MCF 10A (cell line): ENCODE results near the gene AHCYL2. TPM values are rescaled to one million over a fixed set of nuclear protein-coding genes. Genes with fewer than 3 reads are reported as not detected.

Experiments
- BruUV-seq: library from RNA; stranded (reverse); fragments of 400-500 nt; replicated peaks from 2 replicates; lab custom pipeline; 2021; lab: Mats Ljungman, UMichigan
- CTCF ChIA-PET: fragments of 300-600 bp; sonication (Branson Sonifier 250); formaldehyde crosslinking; extraction: SDS; loops from one replicate; lab custom pipeline; 2021; ENCODE audit warnings: antibody characterized with exemption, inconsistent platforms; lab: Yijun Ruan, JAX
- POLR2A ChIA-PET: fragments of 300-600, 350-650 bp; sonication (Branson Sonifier 250); formaldehyde crosslinking; extraction: SDS; loops from one replicate; lab custom pipeline; 2020; ENCODE audit warnings: antibody characterized with exemption, inconsistent platforms; lab: Yijun Ruan, JAX
- DNase-seq: peaks from one replicate; pipeline ENCODE4 v3.0.0-alpha.2; 2018; ENCODE audit not compliant: unreplicated experiment
- H3K27ac Mint-ChIP-seq: one replicate; pipeline ENCODE4 v1.8.0; 2022; ENCODE audit warnings: mild to moderate bottlenecking, low read depth, mixed read lengths; ENCODE audit not compliant: unreplicated experiment
- H3K27me3 Mint-ChIP-seq: one replicate; pipeline ENCODE4 v1.8.0; 2022; ENCODE audit warnings: mixed read lengths; ENCODE audit not compliant: insufficient read depth, unreplicated experiment
- H3K36me3 Mint-ChIP-seq: one replicate; pipeline ENCODE4 v1.8.0; 2022; ENCODE audit warnings: mild to moderate bottlenecking, moderate library complexity, mixed read lengths; ENCODE audit not compliant: insufficient read depth, unreplicated experiment
- H3K4me1 Mint-ChIP-seq: one replicate; pipeline ENCODE4 v1.8.0; 2022; ENCODE audit warnings: mixed read lengths; ENCODE audit not compliant: insufficient read depth, unreplicated experiment
- H3K4me3 Mint-ChIP-seq: one replicate; pipeline ENCODE4 v1.8.0; 2022; ENCODE audit warnings: mild to moderate bottlenecking, moderate library complexity, mixed read lengths; ENCODE audit not compliant: unreplicated experiment
- H3K9me3 Mint-ChIP-seq: one replicate; pipeline ENCODE4 v1.8.0; 2022; ENCODE audit warnings: mixed read lengths; ENCODE audit not compliant: unreplicated experiment
- CTCF ChIP-seq: fragments of 200-600 bp; IDR thresholded peaks from one replicate; pipeline ENCODE4 v1.8.0; 2022; ENCODE audit warnings: antibody characterized with exemption, mild to moderate bottlenecking; ENCODE audit not compliant: unreplicated experiment
- intact Hi-C: fragments of 100-400 bp; cut with micrococcal nuclease; formaldehyde crosslinking; loops from 2 replicates; pipeline ENCODE4 v1.14.1; 2022
- total RNA-seq: library from RNA; stranded (reverse); gene quantifications from 2 replicates; pipeline ENCODE4 v1.2.3, GENCODE V29; 2022

Gene AHCYL2
- total RNA-seq, 1 experiment from 2014 or later = 12.8 TPM

- H3K9me3 Mint-ChIP-seq = no peaks in the 10 kb centered on the region
- ChIA-PET POLR2A (interaction anchor here (1.4 kb wide), 1 partner anchor 9 kb away, joined by 3 read pairs; no protein-coding TSS in a partner anchor), CTCF (interaction anchor here (1.1 kb wide), 1 partner anchor 90 kb away, joined by 3 read pairs; no protein-coding TSS in a partner anchor)
- TF ChIP-seq CTCF = no peak
- intact Hi-C loops = no loop called here
- no peak overlapping the region for H3K27ac Mint-ChIP-seq
- H3K27me3 Mint-ChIP-seq = no peaks in the 10 kb centered on the region
- H3K4me3 Mint-ChIP-seq = no peak overlapping the region
- peaks cover 14% of the 10 kb centered on the region for H3K36me3 Mint-ChIP-seq
- no peak for DNase-seq
- no TSS peak for BruUV-seq
- no peaks in the 10 kb centered on the region for H3K4me1 Mint-ChIP-seq
These were observed 157.1 kb downstream of the AHCYL2 start for GRCh38 chr7:129381710-129382484.

GRCh38 chr7:129383542-129384132 is 158.8 kb downstream of the AHCYL2 start:
- no peak overlapping the region for H3K27ac Mint-ChIP-seq
- H3K4me3 Mint-ChIP-seq = no peak overlapping the region
- no peaks in the 10 kb centered on the region for H3K4me1 Mint-ChIP-seq
- intact Hi-C loops = no loop called here
- DNase-seq = no peak
- no peak for TF ChIP-seq CTCF
- H3K27me3 Mint-ChIP-seq = no peaks in the 10 kb centered on the region
- no TSS peak for BruUV-seq
- H3K9me3 Mint-ChIP-seq = no peaks in the 10 kb centered on the region
- peaks cover 14% of the 10 kb centered on the region for H3K36me3 Mint-ChIP-seq
- CTCF ChIA-PET = no interaction called here
- POLR2A ChIA-PET = no interaction called here

DNA sequence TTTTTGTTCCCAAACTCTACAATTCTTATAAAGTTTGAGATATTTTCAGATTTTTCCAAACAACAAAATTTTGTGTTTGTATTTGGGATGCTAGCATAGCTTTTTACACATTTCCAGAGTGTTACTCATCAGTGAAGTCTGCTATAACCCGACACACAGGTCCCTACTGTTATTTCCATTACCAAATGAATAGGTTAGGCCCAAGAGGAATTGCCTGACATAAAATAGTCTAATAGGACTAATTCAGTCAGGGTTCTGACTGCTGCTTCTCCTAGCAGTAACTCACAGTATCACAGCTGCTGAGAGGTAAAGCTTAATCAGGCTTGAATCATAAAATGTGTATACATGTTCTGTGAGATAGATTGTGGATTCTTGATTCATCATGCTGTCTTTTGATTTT is 160.3 kb downstream of the AHCYL2 start:
- H3K27ac Mint-ChIP-seq = no peak overlapping the region
- ChIA-PET POLR2A (interaction anchor here (0.5 kb wide), 1 partner anchor 1612 kb away, joined by 3 read pairs; no protein-coding TSS in a partner anchor), CTCF (interaction anchor here (1.6 kb wide), 1 partner anchor 9 kb away, joined by 5 read pairs; no protein-coding TSS in a partner anchor)
- no peak for DNase-seq
- H3K4me3 Mint-ChIP-seq = no peak overlapping the region
- TF ChIP-seq CTCF = no peak
- BruUV-seq = no TSS peak
- intact Hi-C loops = no loop called here
- H3K9me3 Mint-ChIP-seq = no peaks in the 10 kb centered on the region
- H3K4me1 Mint-ChIP-seq = no peaks in the 10 kb centered on the region
- no peaks in the 10 kb centered on the region for H3K27me3 Mint-ChIP-seq
- peaks cover 17% of the 10 kb centered on the region for H3K36me3 Mint-ChIP-seq

GRCh38 chr7:129385598-129385997 is 160.8 kb downstream of the AHCYL2 start:
- no peak for TF ChIP-seq CTCF
- BruUV-seq = no TSS peak
- intact Hi-C loops = no loop called here
- Mint-ChIP-seq H3K4me3 (no peak overlapping the region), H3K27ac (no peak overlapping the region), H3K36me3 (peaks cover 14% of the 10 kb centered on the region), H3K9me3 (no peaks in the 10 kb centered on the region), H3K27me3 (no peaks in the 10 kb centered on the region), H3K4me1 (no peaks in the 10 kb centered on the region)
- no peak for DNase-seq
- ChIA-PET POLR2A (interaction anchor here (0.5 kb wide), 2 partner anchors 38 to 1611 kb away, joined by 3 read pairs; no protein-coding TSS in a partner anchor), CTCF (interaction anchor here (1.6 kb wide), 1 partner anchor 9 kb away, joined by 5 read pairs; no protein-coding TSS in a partner anchor)
